GM19397 (cell line): Measurements from ENCODE around the gene TRIM40.

Source experiments
- ATAC-seq: cut with Tn5 transposase; IDR thresholded peaks from one replicate; pipeline ENCODE4 v1.9.1; 2021; ENCODE audit warnings: mild to moderate bottlenecking, moderate library complexity; ENCODE audit not compliant: unreplicated experiment

The TRIM40 gene

DNA sequence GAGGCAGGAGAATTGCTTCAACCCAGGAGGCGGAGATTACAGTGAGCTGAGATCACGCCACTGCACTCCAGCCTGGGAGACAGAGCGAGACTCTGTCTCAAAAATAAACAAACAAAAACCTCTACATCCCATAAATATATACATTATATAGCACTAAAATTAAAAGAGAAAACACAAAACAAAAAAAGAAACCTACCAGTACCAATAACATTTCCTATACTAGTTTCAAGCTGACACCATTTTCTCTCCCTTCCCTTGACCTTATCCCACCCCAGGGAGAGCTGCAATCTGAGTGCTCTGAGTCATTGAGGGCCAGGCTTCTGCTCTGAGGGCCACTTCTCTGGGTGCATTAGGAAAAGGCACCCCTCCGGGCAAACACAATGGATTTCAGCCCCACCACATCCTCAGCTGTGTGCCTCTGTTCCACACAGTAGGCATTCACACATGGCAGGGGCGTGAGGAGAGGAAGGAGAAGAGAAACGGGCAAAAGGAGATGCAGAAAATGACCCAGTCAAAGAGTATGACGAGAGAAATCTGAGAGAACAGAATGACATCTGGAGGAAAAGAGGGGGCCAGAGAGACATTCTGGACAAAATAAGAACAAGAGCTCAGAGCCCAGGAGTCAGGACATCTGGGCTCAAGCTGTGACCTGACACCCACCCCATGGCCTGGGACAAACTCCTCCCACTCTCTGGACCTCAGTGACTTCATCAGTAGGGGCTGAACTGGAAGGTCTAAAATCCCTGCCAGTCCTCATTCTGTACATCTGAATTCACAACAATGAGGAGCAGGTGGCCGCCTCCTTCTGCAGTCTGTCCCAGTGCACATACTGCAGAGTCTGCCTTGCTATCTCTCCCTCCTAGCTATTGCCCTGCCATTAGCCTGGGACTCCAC is 59.1 kb downstream of the TRIM40 start:
- no peak for ATAC-seq

DNA sequence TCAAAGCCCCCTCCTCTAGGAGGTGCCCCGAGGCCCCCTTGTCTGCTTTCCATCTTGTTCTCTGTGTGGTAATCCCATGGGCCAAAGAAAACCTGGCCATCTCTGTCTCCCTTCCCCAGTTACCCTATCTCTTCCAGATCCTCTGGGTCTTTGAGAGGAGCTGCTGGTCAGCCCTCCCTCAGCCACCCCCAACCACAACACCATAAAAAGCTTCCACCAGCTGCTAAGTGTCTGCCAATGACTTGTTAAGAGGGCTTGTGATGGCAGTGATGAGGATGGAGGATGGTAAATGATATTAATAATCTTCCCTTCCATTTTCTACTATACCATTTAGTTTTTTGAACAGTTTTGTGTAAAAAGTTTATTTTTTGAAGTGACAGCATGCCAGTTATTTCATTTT is 60.0 kb downstream of the TRIM40 start:
- no peak for ATAC-seq

DNA sequence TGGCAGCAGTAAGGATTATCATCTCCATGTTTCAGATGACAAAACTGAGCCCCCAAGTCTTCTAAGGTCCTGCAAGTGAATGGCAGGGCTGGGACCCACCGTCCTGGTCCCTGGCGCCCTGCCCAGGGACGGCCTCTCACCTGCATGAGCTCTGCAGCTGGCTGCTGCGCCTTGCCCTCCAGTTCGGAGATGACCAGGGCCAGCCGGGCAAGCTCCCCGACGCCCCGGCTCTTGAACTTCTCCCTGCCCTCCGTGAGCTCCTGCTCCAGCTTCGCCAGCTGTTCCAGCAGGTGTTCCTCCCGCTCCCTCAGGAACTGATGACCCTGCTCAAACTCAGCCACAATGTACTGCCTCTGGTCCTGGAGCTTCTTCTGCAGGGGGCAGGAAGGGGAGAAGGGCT is 60.4 kb downstream of the TRIM40 start:
- no peak for ATAC-seq
